Ramos (cell line): ENCODE data around the gene UTP11.
"Not testable (repeated sequence)": the region's sequence is repeated elsewhere in the genome, so short reads cannot be mapped to it uniquely, and the experiment has no call there.

Source experiments
- in situ Hi-C: fragments of 300-500 bp; cut with MboI; formaldehyde crosslinking; loops from one replicate; pipeline ENCODE4 v1.14.3; 2022; ENCODE audit warnings: low sequenced_read_pairs; ENCODE audit not compliant: unreplicated experiment

The UTP11 gene

GRCh38 chr1:38025664-38026063, 13.1 kb downstream of the UTP11 start:
- in situ Hi-C loops, result no loop called here

DNA sequence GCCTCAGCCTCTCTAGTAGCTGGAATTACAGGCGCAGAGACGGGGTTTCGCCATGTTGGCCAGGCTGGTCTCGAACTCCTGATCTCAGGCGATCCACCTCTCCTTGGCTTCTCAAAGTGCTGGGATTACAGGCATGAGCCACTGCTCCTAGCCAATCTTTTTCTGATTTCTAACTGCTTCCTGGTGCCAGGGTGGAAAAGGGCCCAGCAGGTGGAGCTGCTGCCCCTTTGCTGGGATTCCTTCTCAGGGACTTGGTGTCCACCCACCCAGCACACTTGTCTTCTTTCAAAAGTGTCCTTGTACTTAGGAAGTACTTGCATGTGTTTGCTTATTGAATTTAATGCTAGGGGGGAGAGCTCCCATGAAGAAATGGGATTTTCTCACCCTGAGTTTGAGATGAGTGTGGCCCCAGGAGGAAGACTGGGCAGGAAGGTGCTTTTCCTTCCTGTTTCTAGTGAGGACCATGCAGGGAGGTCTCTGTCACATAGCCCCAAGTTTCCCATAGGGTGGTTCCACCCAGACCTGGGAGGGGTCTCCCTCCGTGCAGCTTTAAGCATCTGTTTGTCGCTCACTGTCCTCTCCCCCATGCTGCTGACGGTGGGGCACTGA, 14.2 kb downstream of the UTP11 start:
- in situ Hi-C loops, result no loop called here

DNA sequence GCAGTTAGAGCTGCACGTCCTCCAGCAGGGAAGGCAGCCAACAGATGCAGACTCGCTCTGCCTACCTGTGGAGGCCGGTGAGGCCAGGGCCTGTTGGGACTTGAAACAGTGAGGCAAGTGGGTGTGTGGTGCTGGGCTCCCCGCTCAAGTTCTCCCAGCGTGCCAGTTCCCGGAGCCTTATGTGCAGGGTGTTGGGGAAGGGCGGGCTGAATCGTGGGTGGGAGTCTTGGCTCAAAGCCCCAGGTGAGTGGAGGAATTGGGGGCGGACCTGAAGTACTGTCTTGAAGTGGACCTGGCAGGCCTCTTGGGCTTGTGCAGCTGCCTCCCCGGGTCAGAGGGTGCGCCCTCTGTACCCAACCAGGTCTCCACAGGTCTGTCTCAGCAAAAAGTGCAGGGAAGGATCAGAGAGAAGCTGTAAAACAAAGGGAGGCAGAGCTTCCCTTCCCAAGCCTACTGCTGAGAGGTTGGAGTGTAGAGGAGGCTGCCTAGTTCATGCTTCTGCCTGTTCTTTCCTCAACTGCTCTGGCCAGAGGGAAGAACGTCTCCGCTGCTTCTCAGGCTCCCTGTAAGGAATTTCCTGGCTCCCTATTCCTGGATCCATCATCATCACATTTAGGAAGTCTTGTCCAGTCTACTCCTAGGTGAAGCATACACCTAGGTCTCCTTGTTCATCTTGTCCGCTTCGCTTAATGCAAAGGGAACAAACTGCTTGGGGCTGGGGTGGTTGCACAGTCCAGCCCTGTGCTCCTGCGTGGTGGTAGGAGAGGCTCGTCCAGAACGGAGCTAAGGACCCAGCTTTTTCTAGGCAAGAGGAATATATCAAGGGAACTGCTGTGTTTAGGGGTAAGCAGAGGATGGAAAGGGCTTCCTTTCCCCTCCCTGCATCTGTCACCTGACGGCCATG, 14.9 kb downstream of the UTP11 start:
- in situ Hi-C loops, result no loop called here

DNA sequence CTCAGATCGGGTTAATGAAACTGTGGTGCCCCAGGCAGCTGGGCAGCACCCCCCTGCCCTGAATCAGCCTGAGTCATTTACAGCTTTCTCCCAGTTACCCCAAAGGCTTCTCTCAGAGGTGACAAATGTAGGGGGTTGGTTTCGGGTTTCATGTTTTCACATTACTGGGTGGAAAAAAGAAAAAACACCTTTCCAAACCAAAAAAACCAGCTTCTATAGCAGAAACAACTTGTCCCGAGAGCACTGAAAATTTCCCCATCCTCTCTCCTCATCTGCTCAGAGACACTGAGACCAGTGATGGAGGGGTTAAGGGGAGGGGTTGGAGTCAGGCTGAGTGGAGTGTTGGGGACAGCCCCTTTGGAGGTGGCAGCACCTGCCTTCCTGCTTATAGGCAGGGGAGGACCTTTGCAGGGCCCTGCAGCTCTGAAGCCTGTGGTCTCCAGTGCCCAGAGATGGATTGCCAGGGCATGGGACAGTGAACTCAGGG, 15.6 kb downstream of the UTP11 start:
- in situ Hi-C loops, result no loop called here

DNA sequence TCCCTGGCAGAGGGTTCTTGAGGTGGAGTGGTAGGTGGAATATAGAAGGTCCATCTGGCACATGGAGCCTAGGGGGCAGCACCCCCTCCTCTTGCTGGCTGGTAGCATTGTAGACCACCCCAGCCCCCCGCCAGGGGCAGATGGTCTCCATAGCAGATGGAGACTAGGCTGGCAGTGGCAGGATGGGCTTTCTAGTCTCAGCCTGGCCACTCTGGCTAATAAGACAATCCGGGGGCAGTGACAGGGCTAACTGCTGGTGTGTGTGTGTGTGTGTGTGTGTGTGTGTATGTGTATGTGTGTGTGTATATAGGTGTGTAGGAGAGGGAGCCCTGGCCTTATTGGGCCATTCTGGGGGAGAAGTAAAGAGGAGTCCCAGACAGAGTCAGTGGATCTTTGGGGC, 16.1 kb downstream of the UTP11 start:
- in situ Hi-C loops, result no loop called here

DNA sequence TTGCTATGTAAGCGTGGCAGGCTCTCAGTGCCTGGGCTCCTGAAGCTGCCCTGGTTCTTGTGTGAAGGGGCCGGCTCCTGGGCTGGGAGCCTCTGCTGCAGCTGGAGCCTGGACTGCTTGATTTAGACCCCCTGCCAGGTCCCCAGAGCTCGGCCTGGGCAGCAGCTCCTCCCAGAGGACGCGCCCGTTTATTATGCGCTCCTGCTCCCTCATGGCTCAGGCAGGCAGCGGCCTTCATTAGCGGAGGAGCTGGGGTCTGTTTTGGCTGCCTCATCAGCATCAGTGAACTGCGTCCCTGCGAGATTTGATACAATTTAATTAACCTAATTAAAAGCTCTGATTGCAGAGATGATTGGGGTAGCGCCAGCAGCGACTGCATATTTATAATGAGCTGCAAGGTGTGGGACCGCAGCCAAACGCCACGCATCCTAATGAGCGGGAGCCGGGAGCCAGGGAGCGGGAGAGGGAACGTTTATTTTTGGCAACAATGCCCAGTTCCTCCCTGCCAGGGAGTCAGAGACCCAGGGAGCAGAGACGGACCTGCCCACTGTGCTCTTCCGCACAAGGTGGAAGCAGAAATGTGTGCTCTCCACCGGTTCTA, 16.6 kb downstream of the UTP11 start:
- in situ Hi-C loops, result no loop called here

- in situ Hi-C loops, result no loop called here
These were observed 17.4 kb downstream of the UTP11 start for GRCh38 chr1:38029685-38030511.

- in situ Hi-C loops, result no loop called here
These were observed 18.3 kb downstream of the UTP11 start for GRCh38 chr1:38030596-38031512.

- in situ Hi-C loops, result no loop called here
These were observed 19.0 kb downstream of the UTP11 start for GRCh38 chr1:38031513-38031866.

- in situ Hi-C loops, result not testable (repeated sequence)
These were observed 20.5 kb downstream of the UTP11 start for GRCh38 chr1:38032992-38033391.

GRCh38 chr1:38034871-38035270, 22.3 kb downstream of the UTP11 start:
- in situ Hi-C loops, result no loop called here

GRCh38 chr1:38037221-38037939, 24.8 kb downstream of the UTP11 start:
- in situ Hi-C loops, result no loop called here

GRCh38 chr1:38038861-38039260, 26.3 kb downstream of the UTP11 start:
- in situ Hi-C loops, result no loop called here

GRCh38 chr1:38039331-38040088, 27.0 kb downstream of the UTP11 start:
- in situ Hi-C loops, result no loop called here

GRCh38 chr1:38041936-38042834, 29.7 kb downstream of the UTP11 start:
- in situ Hi-C loops, result no loop called here

GRCh38 chr1:38043036-38043747, 30.7 kb downstream of the UTP11 start:
- in situ Hi-C loops, result no loop called here
